ENCODE measurements around the gene DYNLT2B.
"Not testable (repeated sequence)": the region's sequence is repeated elsewhere in the genome, so short reads cannot be mapped to it uniquely, and the experiment has no call there.

Gene DYNLT2B

DNA sequence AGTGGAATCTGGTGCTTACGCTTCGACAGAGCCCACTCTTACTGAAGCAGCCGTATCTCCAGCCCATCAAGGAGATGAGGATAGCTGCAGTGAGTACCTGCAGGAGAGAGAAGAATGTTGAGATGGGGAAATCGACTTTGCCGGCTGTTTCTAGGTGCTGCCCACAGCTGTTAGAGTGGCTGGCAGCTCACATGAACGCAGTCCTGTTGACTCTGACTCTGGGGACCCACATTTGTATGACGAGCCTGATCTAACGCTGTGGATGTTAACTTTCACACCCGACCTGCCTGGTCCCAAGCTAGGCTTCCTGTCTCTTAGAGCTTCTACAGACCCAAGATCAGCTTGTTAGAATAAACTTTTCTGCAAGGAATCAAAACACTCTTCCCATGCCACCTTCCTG lies 8.9 kb upstream of the DYNLT2B start:
- DNase-seq (ENCODE audit: low read depth in 3 of 3), result no peak

DNA sequence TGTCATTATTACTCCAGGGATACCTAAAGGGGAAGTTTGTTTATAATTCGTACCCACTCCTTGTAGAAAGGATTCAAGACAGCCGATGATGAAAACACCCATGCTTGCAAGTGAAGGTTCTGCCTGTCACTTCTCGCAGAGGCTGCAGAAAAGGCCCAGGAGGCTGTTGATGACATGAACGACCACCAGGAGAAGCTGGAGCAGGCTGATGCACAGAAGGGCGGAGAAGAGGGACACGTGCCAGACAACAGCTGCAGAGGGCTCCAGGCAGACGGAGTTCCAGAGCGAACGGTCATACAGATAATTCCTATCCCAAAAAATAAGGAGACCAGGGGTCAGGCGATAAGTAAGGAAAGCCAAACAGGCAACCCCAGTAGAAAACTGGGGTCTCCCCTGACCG lies 5.7 kb upstream of the DYNLT2B start:
- no peak for DNase-seq (ENCODE audit: low read depth in 3 of 3)

DNA sequence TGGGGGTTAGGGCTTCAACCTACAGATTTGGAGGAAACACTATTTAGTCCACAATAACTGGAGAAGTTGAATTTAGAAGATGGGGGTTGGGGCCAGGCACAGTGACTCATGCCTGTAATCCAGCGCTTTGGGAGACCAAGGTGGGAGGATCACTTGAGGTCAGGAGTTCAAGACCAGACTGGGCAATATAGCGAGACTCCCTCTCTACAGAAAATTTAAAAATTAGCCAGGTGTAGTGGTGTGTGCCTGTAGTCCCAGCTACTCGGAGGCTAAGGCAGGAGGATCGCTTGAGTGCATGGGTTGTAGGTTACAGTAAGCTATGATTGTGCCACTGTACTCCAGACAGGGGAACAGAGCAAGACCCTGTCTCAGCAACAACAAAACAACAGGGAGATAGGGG lies 5.0 kb upstream of the DYNLT2B start:
- DNase-seq (ENCODE audit: low read depth in 3 of 3), result no peak

DNA sequence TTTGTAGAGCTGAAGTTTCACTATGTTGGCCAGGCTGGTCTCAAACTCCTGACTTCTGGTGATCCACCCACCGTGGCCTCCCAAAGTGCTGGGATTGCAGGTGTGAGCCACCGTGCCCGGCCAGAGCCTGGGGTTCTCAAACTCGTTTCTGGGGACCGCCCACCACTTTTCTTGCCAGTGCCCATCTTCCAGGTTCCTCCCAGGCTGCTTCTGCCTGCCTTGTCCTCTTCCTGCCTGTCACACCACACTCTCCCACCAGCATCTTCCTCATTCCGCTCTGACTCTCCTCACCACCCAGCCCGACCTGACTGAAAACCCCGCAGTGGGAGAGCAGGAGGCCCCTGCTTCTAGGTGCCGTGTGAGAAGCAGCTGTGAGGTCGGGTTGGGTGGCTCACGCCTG lies 3.1 kb upstream of the DYNLT2B start:
- DNase-seq (ENCODE audit: low read depth in 3 of 3), result no peak

DNA sequence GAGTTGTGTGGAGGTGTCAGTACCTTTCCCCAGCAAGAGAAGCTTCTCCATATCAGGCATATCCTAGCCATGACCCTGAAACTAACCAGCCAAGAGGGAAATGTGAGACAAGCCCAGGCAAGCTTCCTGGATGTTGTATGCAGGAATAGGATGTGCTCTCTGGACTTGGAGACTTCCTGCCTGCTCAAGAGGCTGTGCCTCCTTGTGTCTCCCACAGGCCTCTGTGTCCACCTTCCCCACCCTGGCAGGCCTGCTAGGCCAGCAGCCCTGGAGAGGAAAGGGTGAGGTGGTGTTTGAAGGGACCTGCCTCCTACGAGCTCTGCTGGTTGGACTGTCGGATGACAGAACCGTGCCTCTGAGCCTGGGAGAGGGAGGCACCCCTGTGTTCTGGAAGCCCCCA lies 2.1 kb upstream of the DYNLT2B start:
- no peak for DNase-seq (ENCODE audit: low read depth in 3 of 3)

DNA sequence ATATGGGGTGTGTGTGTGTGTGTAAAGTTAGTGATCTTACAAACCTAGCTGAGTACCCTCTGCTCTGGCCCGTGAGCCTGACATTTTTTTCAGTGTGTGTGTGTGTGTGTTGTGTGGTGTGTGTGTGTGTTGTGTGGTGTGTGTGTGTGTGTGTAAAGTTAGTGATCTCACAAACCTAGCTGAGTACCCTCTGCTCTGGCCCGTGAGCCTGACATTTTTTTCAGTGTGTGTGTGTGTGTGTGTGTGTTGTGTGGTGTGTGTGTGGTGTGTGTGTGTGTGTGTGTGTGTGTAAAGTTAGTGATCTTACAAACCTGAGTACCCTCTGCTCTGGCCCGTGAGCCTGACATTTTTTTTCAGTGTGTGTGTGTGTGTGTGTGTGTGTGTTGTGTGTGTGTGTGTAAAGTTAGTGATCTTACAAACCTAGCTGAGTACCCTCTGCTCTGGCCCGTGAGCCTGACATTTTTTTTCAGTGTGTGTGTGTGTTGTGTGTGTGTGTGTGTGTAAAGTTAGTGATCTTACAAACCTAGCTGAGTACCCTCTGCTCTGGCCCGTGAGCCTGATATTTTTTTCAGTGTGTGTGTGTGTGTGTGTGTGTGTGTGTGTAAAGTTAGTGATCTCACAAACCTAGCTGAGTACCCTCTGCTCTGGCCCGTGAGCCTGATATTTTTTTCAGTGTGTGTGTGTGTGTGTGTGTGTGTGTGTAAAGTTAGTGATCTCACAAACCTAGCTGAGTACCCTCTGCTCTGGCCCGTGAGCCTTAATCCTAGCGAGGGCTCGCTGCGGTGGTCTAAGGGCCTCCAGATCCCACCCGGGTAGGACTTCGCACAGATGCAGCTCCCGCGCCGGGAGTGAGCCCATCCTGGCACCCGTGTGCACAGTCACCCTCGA lies 997 bp downstream of the DYNLT2B start:
- DNase-seq (ENCODE audit: low read depth in 3 of 3), result not testable (repeated sequence)

DNA sequence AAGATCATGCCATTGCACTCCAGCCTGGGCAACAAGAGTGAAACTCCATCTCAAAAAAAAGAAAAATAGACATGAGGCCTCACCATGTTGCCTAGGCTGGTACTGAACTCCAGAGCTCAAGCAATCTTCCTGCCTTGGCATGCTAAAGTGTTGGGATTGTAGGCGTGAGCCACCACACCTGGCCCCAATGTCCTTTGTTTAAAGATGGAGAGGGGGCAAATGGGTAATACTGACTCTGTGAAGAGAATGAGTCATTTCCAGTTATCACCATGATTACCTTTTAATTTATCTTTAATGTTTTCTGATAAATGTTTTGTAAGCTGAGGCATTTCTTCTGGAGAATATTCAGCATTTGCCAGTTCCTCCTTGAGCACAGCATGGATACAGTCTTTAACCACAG lies 2.2 kb downstream of the DYNLT2B start:
- no peak for DNase-seq (ENCODE audit: low read depth in 3 of 3)

DNA sequence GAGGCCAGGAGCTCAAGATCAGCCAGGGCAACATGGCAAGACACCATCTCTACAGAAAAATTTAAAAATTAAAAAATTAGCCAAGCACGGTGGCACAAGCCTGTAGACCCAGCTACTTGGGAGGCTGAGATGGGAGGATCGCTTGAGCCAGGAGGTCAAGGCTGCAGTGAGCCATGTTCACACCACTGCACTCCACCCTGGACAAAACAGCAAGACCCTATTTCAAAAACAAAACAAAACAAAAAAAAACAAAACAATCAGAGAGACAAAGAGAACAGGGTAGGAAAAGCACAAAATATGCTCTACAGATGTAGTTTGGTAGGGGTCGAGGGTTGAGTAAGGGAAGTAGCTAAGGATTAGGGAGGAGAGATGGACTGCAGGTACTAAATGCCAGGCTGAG lies 3.4 kb downstream of the DYNLT2B start:
- DNase-seq (ENCODE audit: low read depth in 3 of 3), result no peak

DNA sequence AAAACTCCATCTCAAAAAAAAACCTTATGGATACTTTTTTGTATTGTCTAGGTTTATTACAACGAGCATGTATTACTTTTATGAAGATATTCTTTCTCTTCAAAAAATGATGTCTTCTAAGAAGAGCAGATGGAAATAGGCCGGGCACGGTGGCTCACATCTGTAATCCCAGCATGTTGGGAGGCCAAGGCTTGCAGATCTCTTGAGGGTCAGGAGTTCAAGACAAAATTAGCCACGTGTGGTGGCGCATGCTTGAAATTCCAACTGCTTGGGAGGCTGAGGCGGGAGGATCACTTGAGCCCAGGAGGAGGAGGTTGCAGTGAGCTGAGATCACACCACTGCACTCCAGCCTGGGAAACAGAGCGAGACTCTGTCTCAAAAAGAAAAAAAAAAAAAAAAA lies 4.0 kb downstream of the DYNLT2B start:
- not testable (repeated sequence) for DNase-seq (ENCODE audit: low read depth in 3 of 3)

DNA sequence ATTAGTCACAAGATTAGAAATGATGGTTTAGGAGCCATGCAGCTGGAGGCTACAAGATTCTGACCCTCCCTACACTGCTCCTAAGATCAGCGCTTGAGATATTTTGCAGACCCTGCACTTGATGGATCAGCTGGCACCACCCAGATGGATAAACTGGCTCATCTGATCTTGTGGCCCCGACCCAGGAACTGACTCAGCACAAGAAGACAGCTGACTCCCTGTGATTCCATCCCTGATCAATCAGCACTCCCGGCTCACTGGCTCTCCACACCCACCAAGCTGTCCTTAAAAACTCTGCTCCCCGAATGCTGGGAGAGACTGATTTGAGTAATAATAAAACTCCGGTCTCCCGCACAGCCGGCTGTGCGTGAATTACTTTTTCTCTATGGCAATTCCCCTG lies 15.1 kb downstream of the DYNLT2B start:
- not testable (repeated sequence) for DNase-seq (ENCODE audit: low read depth in 3 of 3)

DNA sequence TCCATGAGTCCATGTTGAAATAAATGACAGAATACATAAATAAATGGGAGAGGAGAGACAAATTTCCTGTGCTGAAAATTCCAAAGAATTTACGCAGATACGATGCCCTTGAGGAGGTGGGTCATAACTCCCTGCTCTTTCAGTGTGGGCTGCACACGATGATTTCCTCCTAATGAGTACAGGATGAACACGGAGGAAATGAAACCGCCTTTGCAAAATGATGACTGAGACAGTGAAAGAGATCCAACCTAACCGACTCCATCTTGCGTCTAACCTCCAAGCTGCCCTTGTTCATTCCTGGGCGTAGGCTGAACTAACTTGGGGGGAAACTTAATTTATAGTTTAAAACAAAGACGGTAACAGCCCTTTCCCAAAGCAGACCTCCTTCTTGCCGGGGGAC lies 15.5 kb downstream of the DYNLT2B start:
- not testable (repeated sequence) for DNase-seq (ENCODE audit: low read depth in 3 of 3)

DNA sequence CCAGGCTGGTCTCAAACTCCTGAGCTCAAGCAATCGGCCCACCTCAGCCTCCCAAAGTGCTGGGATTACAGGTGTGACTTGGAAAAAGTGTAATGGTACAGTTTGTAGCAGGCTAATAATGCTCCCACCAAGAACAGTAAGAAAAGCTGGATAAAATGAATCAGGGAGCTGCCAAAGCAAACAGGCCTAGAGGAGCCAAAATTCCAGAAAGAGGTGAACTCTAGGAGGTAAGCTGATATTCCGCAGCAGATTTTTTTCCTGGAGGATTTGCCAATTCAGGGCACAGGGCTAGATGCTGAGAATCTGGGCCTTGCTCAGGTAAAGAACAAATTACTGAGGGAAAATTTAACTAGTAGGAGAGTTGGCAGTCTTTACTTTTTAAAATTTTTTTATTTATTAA lies 19.5 kb downstream of the DYNLT2B start:
- DNase-seq (ENCODE audit: low read depth in 3 of 3), result no peak

DNA sequence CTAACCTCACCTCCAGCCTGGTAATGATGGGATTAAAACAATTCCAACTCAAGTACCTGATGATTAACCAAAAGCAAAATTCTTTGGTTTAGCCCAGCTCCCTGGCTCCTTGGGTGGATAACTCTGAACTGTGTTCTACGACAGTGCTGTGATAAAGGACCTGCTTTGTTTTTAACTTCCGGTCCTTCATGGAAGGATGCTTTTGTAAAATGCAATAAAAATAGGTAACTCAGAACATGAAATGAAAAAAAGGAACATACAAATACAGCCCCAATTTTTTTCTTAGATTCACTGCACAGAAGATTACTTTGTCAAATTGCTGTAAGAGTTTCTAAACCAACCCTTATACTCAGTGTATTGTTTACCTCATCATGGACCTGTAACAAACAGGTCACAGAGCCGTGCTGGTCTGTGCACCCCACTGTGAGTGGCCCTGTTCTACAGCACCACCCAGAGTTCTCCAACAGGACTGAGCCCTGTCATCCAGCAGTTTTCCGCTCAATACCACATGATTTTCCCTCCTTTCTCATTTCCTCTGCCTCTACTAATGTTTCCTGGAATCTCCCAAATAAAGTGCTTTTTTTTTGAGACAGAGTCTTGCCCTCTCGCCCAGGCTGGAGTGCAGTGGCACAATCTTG lies 25.6 kb downstream of the DYNLT2B start:
- no peak for DNase-seq (ENCODE audit: low read depth in 3 of 3)

DNA sequence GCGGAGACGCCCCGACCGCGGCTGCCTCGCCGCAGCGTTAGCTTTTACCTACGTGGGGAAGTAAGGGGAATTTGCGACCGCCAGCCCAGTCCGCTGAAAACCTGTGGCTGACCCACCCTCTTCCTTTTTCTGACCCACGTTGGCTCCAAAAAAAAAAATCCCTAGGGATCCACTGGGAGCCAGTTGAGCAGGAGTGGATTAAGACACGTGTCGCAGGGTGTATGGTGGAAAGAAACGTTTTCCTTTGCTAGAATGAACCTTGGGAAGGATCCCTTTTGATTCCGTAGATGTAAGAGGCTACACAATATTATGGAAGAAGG lies 29.9 kb downstream of the DYNLT2B start:
- no peak for DNase-seq (ENCODE audit: low read depth in 3 of 3)

DNA sequence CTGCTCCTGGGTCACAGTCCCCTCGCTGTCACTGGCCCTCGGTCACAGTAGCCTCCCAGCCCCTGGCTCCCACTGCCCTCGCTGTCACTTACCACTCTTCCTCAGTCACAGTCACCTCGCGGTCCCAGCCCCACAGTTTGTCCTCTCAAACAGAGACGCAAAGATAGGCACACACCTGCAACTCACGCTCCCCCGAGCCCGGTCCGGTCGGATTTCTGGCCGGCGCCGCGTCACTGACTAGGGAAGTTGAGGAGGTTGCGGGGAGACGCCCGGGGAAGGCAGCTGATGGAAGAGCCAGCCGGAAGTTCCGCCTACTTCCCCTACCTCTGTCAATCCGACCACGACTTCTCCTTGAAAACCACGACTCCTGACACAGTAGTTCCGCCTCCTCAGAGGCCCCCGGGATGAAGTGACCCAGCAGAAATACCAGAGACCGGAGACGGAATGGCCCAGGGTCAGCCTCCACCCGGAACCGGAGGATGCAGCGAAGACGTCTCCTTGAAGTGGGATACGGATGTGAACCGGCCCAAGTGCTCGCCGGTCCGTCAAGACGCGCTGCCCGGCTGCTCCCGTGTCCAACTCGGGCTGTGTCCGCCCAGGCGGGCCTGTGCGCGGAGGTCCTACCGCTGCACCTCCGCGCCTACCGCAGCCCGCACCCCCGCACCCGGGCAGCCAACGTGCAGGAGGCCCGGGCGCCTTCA lies 30.4 kb downstream of the DYNLT2B start, which contains the start of gene PCYT1A:
TSS of gene PCYT1A (minus strand) at position 287 of the 701 bp plus-strand sequence. CDS start 17,195 bp downstream, outside the sequence.
- DNase-seq (ENCODE audit: low read depth in 3 of 3), result peak; percentile 41 to 48 (median 48)

DNA sequence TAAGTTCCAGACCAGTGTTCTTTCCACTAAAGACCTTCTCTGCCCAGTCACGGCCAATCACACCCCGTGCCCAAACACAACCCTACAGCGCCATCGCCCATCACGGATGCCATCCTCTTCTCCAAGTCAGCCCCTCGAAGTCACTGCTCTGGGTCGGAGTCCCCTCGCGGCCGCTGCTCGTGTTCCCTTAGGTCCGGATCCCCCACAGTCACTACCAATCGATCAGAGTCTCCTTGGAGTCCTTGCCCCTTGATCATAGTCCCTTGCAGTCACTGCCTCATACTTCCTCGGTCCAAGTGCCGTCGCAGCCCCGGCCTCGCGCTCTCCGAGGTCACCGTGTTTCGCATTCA lies 31.0 kb downstream of the DYNLT2B start:
- no peak for DNase-seq (ENCODE audit: low read depth in 3 of 3)

DNA sequence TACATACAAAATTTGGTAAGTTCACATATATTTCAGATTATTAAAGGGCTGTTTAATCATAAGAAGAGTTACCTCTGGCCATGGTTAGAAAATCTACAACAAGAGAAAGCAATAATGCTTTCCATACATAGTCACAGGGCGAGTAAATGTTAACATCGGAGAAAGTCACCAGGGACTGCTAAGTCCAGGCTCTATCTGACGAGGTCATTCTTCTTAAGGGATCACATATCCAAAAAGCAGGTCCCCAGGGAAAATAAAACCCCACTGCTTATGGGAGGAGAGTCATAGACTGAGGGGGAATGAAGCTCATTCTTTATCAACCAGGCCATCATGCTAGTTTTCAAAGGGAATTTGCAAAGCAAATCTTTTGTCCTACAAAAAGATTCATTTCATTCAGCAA lies 33.6 kb downstream of the DYNLT2B start:
- DNase-seq (ENCODE audit: low read depth in 3 of 3), result no peak

DNA sequence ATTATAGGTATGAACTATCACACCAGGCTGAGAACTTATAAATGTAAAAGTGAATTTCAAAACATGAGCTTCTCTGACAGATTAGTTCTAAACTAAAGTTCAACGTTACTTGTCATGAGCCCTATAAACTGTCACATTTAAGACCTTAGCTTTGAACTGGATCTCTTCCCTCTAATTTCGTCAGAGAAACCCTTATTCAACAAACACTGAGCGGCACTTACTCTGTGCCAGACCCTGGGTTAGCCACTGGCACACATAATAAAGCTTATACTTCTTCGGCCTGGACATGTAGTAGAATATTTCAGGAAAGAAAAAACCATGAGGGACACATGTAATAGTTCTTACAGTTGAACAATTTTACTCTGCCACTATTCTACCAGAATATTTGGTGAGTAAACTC lies 36.1 kb downstream of the DYNLT2B start:
- DNase-seq (ENCODE audit: low read depth in 3 of 3), result no peak

DNA sequence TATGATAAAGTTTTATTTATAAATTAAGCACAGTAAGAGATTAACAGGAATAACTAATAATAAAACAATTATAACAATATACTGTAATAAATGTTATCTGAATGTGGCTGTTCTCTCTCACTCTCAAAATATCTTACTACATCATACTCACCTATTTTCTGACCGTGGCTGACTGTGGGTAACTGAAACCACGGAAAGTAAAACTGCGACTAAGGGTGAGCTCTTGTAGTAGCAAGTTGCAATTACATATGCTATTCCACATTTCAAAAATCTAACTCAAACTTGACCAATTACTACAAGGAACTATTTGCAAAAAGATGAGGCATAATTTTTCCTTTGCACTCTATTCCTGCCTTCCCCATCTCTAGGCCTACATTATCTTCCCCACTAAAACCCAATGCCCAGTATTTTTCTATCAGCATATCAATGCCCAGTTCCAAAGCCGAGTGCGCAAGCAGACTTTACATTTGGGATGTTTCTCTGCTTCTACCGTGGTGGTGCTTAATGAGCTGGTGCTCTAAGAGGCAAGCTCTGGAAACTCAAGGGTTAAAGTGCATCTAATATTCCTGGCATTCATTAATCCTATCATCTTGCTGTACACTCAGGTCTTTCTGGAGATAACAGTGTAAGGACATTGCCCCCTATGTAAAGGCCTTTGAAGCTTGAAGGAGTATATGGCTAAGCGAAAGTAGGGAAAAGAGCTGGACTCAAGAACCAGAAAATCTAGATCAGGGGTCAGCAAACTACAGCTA lies 37.2 kb downstream of the DYNLT2B start:
- DNase-seq (ENCODE audit: low read depth in 3 of 3), result no peak

DNA sequence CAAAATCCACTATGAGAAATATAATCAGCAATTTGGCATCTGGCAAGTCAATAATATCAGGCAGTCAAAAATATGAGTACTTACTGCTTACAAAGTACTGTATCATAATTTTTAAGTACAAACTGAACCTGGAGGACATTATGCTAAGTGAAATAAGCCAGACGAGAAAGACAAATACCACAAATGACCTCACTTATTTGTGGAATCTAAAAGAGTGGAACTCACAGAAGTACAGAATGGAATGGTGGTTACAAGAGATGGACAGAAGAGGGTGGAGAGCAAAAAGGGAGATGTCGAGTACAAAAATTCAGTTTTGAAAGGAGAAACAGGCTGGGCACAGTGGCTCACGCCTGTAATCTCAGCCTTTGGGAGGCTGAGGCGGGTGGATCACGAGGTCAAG lies 42.9 kb downstream of the DYNLT2B start:
- DNase-seq (ENCODE audit: low read depth in 3 of 3), result no peak

DNA sequence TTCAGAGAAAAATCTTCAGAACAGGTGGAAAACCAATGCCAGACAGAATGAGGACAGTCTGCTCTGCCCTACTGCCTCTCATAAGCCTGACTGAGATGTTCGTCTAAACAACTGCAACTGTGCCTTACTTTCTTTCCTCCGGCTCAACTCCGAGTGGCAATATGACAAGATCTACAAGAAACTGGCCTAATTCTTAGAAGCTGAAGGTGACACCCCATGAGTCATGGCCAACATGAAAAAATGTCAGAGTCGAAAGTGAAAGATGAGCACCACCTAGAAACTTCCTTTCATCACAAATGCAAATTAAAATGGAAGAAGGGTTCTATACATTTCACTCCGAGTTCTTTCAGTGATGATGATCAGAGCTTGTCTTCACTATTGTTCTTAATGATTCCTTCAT lies 43.5 kb downstream of the DYNLT2B start:
- DNase-seq (ENCODE audit: low read depth in 3 of 3), result peak in 2 of 3 experiments; percentile 35 to 52

DNA sequence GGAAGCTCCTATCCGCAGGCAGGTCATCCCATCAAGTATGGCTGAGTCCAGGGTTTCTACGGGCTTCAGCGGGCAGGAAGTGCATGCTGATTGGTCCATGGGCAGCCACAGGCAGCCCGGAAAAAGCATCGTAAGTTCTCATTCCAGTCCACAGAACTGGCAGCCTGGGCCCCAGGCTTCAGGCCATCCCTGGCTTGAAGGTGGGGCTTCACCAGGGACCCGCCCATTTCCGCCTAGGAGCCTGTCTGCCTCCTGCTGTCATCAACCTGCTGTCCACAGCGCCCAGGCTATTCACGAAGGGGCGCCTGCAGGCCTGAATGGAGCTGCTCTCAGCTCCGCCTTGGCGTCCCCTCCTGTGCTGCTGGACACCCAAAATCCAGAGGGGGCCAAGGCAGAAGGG lies 44.4 kb downstream of the DYNLT2B start:
- no peak for DNase-seq (ENCODE audit: low read depth in 3 of 3)
